Liver (tissue), 9 donors: ENCODE results near the gene POLR2C. TPM values are rescaled to one million over a fixed set of nuclear protein-coding genes. Genes with fewer than 3 reads are reported as not detected.
A peak's percentile ranks its signal among the peaks of the same experiment; 100 is the strongest.

Source experiments
- DNase-seq: peaks from one replicate; pipeline ENCODE4 v3.0.0-alpha.2; 2017; ENCODE audit warnings: low spot score
- H3K27ac ChIP-seq, 2 donors: one replicate each; pipeline ENCODE4 v1.7.0; 2013; ENCODE audit warnings: inconsistent platforms in 2 of 2, low read length in 2 of 2, control low read depth in 1 of 2, low read depth in 1 of 2, mild to moderate bottlenecking in 1 of 2
- H3K27me3 ChIP-seq, 4 donors: one replicate each; pipeline versions ENCODE4 v1.6.1 to v1.7.0; 2013; ENCODE audit warnings: low read length in 3 of 4, inconsistent platforms in 1 of 4, mild to moderate bottlenecking in 1 of 4, moderate library complexity in 1 of 4; ENCODE audit not compliant: control insufficient read depth in 4 of 4, insufficient read depth in 4 of 4
- H3K36me3 ChIP-seq, 4 donors: one replicate each; pipeline versions ENCODE4 v1.6.1 to v1.7.0; 2013; ENCODE audit warnings: low read length in 3 of 4, mild to moderate bottlenecking in 3 of 4, low read depth in 1 of 4, moderate library complexity in 1 of 4; ENCODE audit not compliant: control insufficient read depth in 4 of 4, insufficient read depth in 3 of 4
- H3K4me1 ChIP-seq, 4 donors: one replicate each; pipeline versions ENCODE4 v1.6.1 to v1.7.0; 2013; ENCODE audit warnings: low read length in 3 of 4, mild to moderate bottlenecking in 3 of 4, moderate library complexity in 1 of 4; ENCODE audit not compliant: control insufficient read depth in 4 of 4, insufficient read depth in 4 of 4
- H3K4me3 ChIP-seq, 3 donors: one replicate each; pipeline versions ENCODE4 v1.6.1 to v1.7.0; 2013; ENCODE audit warnings: low read length in 3 of 3, control low read depth in 1 of 3, low read depth in 1 of 3, mild to moderate bottlenecking in 1 of 3
- H3K9ac ChIP-seq, 2 donors: one replicate each; pipeline ENCODE4 v1.7.0; 2013; ENCODE audit warnings: low read length in 2 of 2, mild to moderate bottlenecking in 2 of 2, moderate library complexity in 2 of 2, control low read depth in 1 of 2, low read depth in 1 of 2
- H3K9me3 ChIP-seq, 4 donors: one replicate each; pipeline versions ENCODE4 v1.6.1 to v1.7.0; 2013; ENCODE audit warnings: low read length in 3 of 4; ENCODE audit not compliant: control insufficient read depth in 4 of 4
- ATF3 ChIP-seq: IDR thresholded peaks from 2 replicates; pipeline ENCODE4 v1.6.1; 2016; ENCODE audit warnings: antibody characterized with exemption
- EGR1 ChIP-seq, 2 donors: IDR thresholded peaks; 2 replicates each; pipeline ENCODE4 v1.6.1; 2016 to 2018; ENCODE audit warnings: antibody characterized with exemption in 2 of 2, low read depth in 2 of 2
- FOXA1 ChIP-seq: IDR thresholded peaks from 2 replicates; pipeline ENCODE4 v1.6.1; 2016; ENCODE audit warnings: antibody characterized with exemption
- GABPA ChIP-seq, 2 donors: IDR thresholded peaks in 1 of 2; conservative IDR thresholded peaks in 1 of 2; 2 replicates each; pipeline ENCODE4 v1.6.1; 2016; ENCODE audit warnings: antibody characterized with exemption in 2 of 2, mild to moderate bottlenecking in 1 of 2, moderate library complexity in 1 of 2
- HNF4A ChIP-seq, 2 donors: conservative IDR thresholded peaks; 2 replicates each; pipeline ENCODE4 v1.6.1; 2016; ENCODE audit warnings: antibody characterized with exemption in 2 of 2, mild to moderate bottlenecking in 2 of 2
- HNF4G ChIP-seq: IDR thresholded peaks from 2 replicates; pipeline ENCODE4 v1.6.1; 2016; ENCODE audit warnings: antibody characterized with exemption
- JUND ChIP-seq, 2 donors: IDR thresholded peaks; 2 replicates each; pipeline ENCODE4 v1.6.1; 2016; ENCODE audit warnings: antibody characterized with exemption in 2 of 2
- NR2F2 ChIP-seq: IDR thresholded peaks from 2 replicates; pipeline ENCODE4 v1.6.1; 2016; ENCODE audit warnings: antibody characterized with exemption
- RAD21 ChIP-seq, 2 donors: IDR thresholded peaks; 2 replicates each; pipeline ENCODE4 v1.6.1; 2016; ENCODE audit warnings: antibody characterized with exemption in 2 of 2, mild to moderate bottlenecking in 2 of 2
- RXRA ChIP-seq, 2 donors: IDR thresholded peaks; 2 replicates each; pipeline ENCODE4 v1.6.1; 2017 to 2018; ENCODE audit warnings: antibody characterized with exemption in 2 of 2, mild to moderate bottlenecking in 1 of 2
- SP1 ChIP-seq: IDR thresholded peaks from 2 replicates; pipeline ENCODE4 v1.6.1; 2018; ENCODE audit warnings: antibody characterized with exemption, mild to moderate bottlenecking
- TAF1 ChIP-seq: conservative IDR thresholded peaks from 2 replicates; pipeline ENCODE4 v1.6.1; 2016; ENCODE audit warnings: antibody characterized with exemption, mild to moderate bottlenecking
- YY1 ChIP-seq: IDR thresholded peaks from 2 replicates; pipeline ENCODE4 v1.6.1; 2016; ENCODE audit warnings: antibody characterized with exemption, mild to moderate bottlenecking
- ZBTB33 ChIP-seq: IDR thresholded peaks from 2 replicates; pipeline ENCODE4 v1.6.1; 2016; ENCODE audit warnings: antibody characterized with exemption
- WGBS: extraction: QIAGEN DNeasy Blood & Tissue Kit; methylation state at CpG from one replicate; pipeline ENCODE4 v1.1.7; 2013; 5-methylcytosine and 5-hydroxymethylcytosine counted together
- polyA plus RNA-seq, 2 donors: library from polyadenylated mRNA; stranded (reverse) in 1 of 2; unstranded in 1 of 2; fragments of 200-250 nt in 1 of 2; fragments of >200 nt in 1 of 2; fragmentation: Nextera tagmentation in 1 of 2; extraction: Ambion mirVana in 1 of 2; gene quantifications; one replicate each; pipeline versions ENCODE4 v1.2.1 to v1.2.3, GENCODE V29; 2013 to 2015
- total RNA-seq, 2 donors: library from RNA; depleted of rRNA; stranded (reverse); fragments of >200 nt; gene quantifications; one replicate each; pipeline ENCODE4 v1.2.3, GENCODE V29; 2014
- TF ChIP-seq, protein P1 (sequence below): fragments of 150-350 bp; IDR thresholded peaks from 2 replicates; pipeline ENCODE4 v1.5.1; 2017; ENCODE audit warnings: improper control_type of control experiment, low read depth, low read length; ENCODE audit not compliant: missing input control
- donor health status: healthy.
- donor health status: healthy.
- donor health status: healthy.
- donor health status: healthy.
- donor health status: healthy.

POLR2C gene
- total and polyA plus RNA-seq, 4 donors = 25.4 to 68.0 (median 51.3) TPM

DNA sequence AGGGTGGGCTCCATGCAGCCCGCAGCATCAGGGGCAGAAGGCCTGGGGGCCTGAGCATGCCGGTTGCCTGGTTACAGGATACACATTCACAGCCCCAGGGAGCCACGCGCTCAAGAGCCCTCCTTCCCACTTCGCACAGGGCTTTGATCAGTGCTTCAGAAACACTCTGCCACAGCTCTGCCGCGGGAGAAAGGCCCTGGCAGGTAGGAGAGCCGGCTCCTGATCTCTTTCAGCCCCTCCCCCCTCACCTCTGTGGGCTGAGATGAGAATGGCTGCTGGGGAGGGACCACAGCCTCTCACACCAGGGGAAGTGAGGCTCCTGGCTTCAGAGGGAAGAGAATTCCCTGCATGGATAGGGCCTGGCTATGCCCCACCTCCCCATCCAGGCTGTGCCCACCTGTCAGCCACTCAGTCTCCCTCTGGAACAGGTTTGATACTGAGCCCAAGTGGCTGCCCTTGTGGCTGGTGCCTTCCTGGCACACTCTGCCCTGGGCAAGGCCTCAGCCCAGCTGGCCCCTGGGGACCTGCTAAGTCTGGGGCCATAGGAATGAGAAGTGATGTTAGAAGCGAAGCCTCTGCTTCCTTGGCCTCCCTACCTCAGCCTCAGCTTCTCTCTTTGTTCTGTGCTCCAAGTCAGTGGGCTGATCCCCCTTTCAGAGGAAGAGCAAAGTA, 15.2 kb downstream of the POLR2C start:
- no peak overlapping the region for H3K27ac ChIP-seq
- no peak for DNase-seq
- H3K9ac ChIP-seq = no peak overlapping the region

GRCh38 chr16:57478396-57479204, 16.1 kb downstream of the POLR2C start:
- H3K4me1 ChIP-seq = peaks cover 22 to 50% (median 34%) of the 10 kb centered on the region in 4 donors
- 68% methylated on average over 15 of the region's 15 CpGs for WGBS
- H3K9ac ChIP-seq = no peak overlapping the region
- no peak for DNase-seq
- H3K27ac ChIP-seq = no peak overlapping the region
- no peaks in the 10 kb centered on the region for H3K9me3 ChIP-seq
- peaks cover 0 to 12% (median 5%) of the 10 kb centered on the region in 4 donors for H3K36me3 ChIP-seq
- H3K4me3 ChIP-seq = peak overlapping the region in 1 of 3 donors; percentile 24
- no peaks in the 10 kb centered on the region for H3K27me3 ChIP-seq
- TF ChIP-seq EGR1 (IDR thresholded peaks at IDR 0.05; ENCODE audit: low read depth in 2 of 2) (no peak), HNF4G (no peak), RAD21 (IDR thresholded peaks at IDR 0.05) (no peak), GABPA (IDR thresholded peaks at IDR 0.05 in 1 of 2, conservative IDR thresholded peaks at IDR 0.05 in 1 of 2) (no peak), FOXA1 (no peak), NR2F2 (no peak), HNF4A (conservative IDR thresholded peaks at IDR 0.05) (no peak), ATF3 (no peak), JUND (IDR thresholded peaks at IDR 0.05) (no peak), YY1 (no peak), SP1 (no peak)
- TF ChIP-seq, protein P1, sequence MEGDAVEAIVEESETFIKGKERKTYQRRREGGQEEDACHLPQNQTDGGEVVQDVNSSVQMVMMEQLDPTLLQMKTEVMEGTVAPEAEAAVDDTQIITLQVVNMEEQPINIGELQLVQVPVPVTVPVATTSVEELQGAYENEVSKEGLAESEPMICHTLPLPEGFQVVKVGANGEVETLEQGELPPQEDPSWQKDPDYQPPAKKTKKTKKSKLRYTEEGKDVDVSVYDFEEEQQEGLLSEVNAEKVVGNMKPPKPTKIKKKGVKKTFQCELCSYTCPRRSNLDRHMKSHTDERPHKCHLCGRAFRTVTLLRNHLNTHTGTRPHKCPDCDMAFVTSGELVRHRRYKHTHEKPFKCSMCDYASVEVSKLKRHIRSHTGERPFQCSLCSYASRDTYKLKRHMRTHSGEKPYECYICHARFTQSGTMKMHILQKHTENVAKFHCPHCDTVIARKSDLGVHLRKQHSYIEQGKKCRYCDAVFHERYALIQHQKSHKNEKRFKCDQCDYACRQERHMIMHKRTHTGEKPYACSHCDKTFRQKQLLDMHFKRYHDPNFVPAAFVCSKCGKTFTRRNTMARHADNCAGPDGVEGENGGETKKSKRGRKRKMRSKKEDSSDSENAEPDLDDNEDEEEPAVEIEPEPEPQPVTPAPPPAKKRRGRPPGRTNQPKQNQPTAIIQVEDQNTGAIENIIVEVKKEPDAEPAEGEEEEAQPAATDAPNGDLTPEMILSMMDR = no peak

More for the DNA sequence above, 15.2 kb downstream of the POLR2C start:
- H3K36me3 ChIP-seq = peaks cover 0 to 16% (median 7%) of the 10 kb centered on the region in 4 donors
- TF ChIP-seq ZBTB33 = no peak
- TF ChIP-seq RXRA (IDR thresholded peaks at IDR 0.05) = no peak
- TF ChIP-seq RAD21 (IDR thresholded peaks at IDR 0.05) = no peak
- TF ChIP-seq, protein P1 = no peak
- TF ChIP-seq HNF4G = no peak
- TF ChIP-seq ATF3 = no peak
- no peak for TF ChIP-seq SP1
- no peak for TF ChIP-seq YY1
- no peak for TF ChIP-seq JUND (IDR thresholded peaks at IDR 0.05)
- TF ChIP-seq EGR1 (IDR thresholded peaks at IDR 0.05; ENCODE audit: low read depth in 2 of 2) = no peak
- no peak for TF ChIP-seq HNF4A (conservative IDR thresholded peaks at IDR 0.05)
- no peak for TF ChIP-seq TAF1
- H3K27me3 ChIP-seq = no peaks in the 10 kb centered on the region
- WGBS = 76% methylated on average over 9 of the region's 9 CpGs
- no peaks in the 10 kb centered on the region for H3K9me3 ChIP-seq
- H3K4me3 ChIP-seq = no peak overlapping the region
- H3K4me1 ChIP-seq = peaks cover 23 to 56% (median 40%) of the 10 kb centered on the region in 4 donors
